Measurements from ENCODE around the gene PRKAG2.
A peak's percentile ranks its signal among the peaks of the same experiment; 100 is the strongest.
"Not testable (repeated sequence)": the region's sequence is repeated elsewhere in the genome, so short reads cannot be mapped to it uniquely, and the experiment has no call there.

The PRKAG2 gene

DNA sequence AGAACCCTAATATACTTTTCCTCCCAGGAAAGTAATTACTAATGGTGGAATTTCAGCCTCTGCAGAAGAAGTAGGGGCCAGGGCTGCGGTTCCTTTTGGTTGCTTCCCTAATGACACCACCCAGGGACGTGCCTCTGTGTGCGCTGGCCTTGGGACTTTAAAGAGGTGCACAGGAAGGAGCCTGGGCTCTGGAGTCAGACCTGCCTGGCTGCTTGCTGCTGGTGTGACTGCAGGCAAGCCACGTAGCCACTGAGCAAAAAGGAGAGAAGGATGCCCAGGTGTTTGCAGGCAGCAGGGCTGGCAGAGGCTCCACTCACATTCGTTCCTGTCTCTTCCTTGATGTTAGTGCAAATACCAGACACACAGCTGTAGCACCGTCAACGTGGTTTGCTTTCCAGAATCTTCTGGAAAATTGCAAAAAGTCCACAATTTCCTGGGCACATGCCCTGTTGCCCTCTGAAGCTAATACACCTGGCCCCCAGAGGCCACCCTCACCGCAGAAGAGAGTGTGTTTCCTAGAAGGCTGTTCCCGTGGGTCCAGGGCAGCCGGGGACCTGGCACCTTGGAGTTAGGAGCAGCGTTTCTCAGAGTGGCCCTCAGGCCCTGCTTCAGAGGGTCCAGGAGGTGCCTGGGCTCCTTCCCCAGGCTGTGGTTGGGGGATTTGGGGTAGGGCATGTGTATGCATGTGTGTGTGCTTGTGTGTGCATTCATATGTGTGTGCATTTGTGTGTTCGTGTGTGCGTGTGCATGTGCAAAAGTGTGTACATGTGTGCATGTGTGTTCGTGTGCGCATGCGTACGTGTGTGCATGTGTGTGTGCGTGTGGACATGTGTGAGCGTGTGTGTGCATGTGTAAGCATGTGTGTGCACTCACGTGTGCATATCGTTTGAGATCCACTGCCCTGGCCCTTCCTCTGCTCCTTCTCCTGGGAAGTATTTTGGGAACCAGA is 12.8 kb upstream of the PRKAG2 start:
- intact Hi-C loops (cut with DNase I), result no loop called here
- peak in 4 of 42 donors; percentile 6 to 32 (median 17) for DNase-seq

DNA sequence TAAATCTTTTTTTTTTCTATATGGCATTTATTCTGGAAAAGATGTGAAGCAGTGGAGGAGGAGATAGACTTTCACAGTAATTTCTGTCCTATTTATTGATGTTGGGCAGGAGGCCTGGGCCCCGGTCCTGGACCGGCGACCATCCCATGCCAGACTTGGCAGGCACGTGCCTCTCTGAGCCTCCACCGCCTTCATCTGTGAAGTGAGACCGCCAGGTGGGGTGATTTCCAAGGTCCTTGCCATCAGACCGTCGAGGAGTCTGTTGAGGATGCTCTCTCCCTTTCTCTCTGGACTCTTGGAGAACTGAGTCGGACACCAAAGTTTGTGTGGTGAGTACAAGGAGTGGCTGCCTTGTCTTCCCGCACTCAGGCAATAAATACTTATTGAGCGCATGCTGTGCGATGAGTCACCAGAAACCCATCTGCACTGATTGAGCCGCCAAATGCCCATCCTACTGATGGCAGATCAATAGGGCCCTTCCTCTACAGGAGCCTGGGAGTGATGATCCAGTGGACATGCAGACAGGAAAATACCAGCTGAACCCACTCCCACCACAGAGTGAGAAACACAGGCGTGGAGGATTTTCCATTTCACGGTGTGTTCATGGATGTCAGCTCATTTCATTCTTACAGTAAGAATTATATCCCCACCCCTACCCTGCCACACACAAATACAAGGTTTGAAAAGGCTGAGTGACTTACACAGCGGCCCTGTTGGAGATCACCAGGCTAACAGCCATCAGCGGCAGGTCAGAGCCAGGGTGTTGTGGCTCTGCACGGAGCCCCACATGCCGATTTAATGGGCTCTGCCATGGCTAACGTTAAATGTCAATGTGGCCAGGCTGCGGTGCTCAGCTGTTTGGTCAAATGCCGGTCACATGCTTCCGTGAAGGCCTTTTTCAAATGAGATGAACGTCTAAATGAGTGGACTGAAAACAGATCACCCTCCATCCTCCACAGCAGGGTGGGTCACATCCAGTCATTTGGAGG is 11.5 kb upstream of the PRKAG2 start:
- intact Hi-C loops (cut with DNase I), result no loop called here
- DNase-seq, result peak in 3 of 42 donors; percentile 10 to 33 (median 25)

DNA sequence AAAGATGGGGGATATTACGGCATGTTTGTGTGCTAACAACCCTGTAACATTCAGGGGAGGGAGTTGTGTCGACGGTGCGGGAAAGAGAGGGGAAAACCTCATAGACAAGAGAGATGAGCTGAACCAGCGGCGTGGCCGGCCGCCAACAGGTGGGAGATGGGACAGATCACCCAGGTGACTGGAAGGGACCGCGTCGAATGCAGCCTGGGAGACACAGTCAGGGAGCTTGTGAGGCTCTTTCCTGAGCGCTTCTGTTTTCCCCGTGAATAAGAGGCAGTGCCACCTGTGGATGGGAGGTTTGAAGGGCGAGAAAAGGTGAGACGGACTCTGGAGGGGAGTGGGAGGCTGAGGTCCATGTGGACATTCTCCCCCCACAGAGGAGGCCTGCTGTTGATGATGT is 9.9 kb upstream of the PRKAG2 start:
- intact Hi-C loops (cut with DNase I), result no loop called here
- peak in 2 of 42 donors; percentile 10 to 41 for DNase-seq

DNA sequence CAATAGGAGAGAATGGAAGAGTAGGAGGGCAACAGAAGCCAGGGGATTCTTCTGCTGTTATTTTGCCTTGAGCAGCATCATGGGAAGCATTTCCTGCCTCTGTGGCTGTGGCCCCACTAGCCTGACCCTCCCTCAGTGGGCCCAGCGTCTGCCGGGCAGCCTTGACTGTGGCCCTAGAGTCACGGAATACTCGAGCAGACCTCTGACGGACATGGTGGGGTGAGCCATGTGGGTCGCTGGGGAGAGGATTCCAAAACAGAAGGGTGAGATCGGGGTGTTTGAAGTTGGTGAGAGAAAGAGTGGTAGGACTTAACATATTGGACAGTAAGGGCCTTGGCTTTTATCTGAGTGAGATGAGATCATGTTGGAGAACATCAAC is 8.3 kb upstream of the PRKAG2 start:
- peak in 2 of 42 donors; percentile 1 to 9 for DNase-seq
- intact Hi-C loops (cut with DNase I), result no loop called here

DNA sequence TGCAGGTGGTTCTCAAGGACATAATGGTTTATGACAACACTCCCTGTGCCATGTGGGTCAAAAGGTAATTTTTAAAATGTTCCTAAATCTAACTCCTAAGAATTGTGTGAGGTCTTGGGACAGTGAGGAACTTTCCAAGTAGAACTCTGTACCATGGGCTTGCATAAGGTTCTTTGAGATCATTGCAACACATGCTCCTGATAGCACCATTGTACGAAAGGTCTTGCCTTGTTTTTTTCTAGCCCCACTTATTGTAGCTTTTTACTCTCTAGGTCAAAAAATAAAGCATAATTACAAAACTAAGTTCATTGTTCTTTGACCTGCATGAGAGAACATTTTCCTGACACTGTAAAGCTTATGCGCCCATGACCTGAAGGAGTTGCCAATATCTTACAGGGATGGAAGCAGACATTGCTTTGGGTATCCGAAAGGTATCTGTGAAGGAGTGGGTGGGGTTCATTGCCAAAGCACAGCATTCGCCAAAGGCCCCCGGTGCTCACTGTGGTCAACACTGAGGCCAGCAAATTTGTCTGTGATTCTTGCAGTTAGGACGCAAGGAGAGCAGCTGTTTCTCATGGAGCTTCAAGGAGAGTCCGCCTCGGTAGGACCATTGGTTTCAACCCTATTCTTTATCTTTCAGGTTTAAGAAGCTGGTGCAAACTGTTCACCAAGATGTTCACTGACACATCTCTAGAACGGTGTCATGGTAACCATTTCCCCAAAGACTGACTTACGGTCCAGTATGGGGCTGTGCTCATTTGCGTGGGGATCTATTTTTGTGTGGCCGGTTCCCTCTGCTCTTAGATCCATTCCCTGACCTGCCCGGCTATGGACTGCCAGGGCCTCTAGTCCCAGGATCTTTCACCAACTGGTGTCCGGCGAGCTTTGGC is 7.6 kb upstream of the PRKAG2 start:
- peak in 1 of 42 donors; percentile 11 for DNase-seq
- intact Hi-C loops (cut with DNase I), result no loop called here

DNA sequence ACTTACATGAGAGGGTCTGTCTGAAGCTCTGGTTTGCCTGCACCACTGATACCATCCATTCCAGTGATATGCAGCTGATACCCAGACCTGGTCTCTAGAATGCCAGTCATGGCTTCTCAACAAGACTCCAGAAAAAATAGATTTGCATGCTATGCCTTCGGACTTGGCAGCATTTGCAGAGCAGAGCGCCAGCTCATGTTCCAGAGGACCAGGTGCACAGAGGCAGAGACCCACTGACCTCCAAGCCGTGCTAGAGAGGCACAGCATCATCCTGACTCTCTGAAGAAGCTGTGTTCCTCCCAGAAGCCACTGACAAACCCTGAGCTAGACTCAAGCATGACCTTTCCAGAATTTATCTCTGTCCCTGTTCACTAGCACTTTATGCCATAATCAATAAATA is 6.9 kb upstream of the PRKAG2 start:
- intact Hi-C loops (cut with DNase I), result no loop called here
- DNase-seq, result peak in 4 of 42 donors; percentile 11 to 24 (median 20)

DNA sequence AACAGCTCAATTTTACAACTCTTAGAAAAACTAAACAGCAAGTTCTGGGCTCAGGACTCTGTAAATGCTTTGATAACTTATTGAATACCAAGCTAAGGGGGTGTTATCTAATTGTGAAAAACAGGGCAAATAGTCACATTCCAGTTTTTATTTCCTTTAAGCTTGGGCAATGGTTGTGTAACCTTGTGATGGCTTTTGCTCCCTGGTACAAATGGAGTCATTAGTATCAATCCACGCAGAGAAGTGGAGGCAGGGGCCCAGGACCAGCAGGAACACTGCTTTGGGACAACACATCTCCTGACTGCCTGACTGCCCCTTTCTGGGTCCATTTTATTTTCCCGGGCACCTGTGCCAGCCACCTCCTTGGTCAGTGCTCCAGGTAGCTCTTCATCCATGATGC is 5.8 kb upstream of the PRKAG2 start:
- DNase-seq, result peak in 1 of 42 donors; percentile 5
- intact Hi-C loops (cut with DNase I), result no loop called here

DNA sequence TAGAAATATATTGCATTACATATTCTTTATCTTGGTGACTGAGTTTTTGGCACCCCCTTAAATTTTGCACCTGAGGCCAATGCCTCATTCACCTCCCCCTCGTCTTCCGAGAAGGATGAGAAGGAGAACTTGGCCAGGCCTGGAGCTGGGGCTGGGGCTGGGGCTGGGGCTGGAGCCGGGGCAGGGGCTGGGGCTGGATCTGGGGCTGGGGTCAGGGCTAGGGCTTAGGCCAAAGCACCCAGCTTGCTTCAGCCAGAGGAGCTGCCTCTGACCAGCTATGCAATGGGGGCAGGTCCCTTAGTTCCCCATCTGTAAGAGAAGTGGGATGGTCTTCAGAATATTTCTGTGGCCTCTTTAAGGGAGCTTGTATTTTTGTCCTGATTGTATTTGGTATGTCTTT is 3.8 kb upstream of the PRKAG2 start:
- intact Hi-C loops (cut with DNase I), result no loop called here
- no peak for DNase-seq

DNA sequence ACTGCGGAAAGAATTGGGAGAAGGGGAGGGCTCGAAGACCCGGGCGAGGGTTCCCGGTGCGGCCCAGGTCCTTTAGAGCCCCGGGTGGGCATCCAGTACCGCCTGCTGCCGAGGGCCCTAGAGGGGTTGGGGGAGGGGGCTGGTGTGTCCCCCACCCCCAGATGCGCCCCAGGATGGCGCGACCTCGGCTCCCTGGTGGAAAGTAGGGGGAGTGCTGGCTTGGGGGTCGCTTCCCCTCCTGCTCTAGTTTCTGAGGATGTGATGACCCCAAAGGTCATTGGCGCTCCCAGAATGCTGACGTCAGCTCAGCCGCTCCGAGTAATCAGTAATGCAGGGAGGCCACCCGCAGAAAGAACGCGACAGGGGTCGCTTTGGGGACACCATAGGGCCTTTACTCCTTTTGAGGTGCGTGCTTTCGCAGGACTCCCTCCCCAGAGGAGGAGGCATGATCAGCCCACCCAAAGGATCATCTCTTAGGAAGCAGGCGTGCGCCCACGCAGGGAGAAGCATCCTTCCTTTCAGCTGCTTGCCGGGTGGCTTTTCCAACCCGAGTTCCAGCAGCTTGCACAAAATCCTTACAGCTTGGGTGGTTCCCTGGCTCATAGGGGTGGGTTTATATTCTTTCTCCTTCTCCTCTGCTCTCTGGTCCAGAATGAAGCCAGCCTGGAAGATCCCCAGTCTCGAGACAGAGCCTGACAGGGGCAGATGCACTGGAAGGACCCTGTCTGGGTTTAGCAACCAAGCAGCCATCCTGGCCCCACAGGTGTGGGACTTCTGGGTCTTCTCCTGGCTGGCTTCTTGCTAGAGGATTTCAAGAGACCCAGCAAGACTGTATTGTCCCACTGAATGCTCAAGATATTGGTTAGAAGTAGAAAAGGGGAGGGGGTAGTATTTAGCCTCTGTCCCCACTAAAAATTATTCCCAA is 1.3 kb upstream of the PRKAG2 start:
- intact Hi-C loops (cut with DNase I), result loop anchor here (5.0 to 10.0 kb wide), 2 partner anchors 54 to 93 kb away; no protein-coding TSS in a partner anchor
- DNase-seq, result peak in 40 of 42 donors; percentile 33 to 89 (median 70)

DNA sequence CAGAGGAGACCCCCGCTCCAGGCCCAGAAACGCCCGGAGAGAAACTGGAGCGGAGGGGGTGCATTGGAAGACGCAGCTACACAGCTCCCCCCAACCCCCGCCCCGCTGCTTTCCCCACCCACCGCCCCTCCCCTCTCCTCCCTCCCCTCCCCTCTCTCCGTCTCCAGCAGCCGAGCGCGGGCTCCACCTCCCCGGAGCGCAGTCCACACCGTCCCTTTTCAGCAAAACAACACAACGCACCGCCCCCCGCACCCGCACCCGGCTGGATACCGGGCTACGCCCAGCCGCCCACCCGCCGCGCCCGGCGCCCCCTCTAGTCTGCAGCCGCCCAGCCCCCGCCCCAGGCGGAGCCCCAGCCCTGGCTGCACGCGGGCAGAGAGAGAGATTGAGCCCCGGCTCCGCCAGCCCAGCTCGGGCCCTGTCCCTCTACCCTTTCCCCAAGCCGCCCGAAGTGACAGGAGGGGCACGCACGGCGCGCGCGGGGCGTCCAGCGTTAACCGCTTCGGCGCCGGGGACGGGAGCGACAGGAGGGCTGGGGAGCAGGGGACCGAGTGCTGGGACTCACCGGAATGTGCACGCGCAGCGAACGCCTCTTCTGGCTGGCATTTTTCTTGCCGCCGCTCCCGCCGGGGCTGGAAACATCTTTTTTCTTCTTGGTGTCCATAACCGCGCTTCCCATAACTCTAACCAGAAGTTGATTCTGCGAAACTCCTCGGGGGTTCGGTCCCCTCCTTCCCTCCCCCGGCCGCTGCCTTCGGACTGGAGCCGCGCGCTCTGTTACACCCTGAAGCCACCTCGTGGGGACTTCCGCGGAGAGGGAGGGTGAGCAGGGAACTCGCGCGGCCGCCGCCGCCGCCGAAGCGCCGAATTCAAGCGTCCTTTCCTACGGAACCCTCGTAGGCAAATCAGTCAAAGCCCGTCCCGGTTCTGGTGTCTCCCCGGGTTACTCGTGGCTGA is 695 bp downstream of the PRKAG2 start:
- intact Hi-C loops (cut with DNase I), result loop anchor here (5.0 to 10.0 kb wide), 2 partner anchors 56 to 91 kb away; no protein-coding TSS in a partner anchor
- DNase-seq, result peak in 40 of 42 donors; percentile 38 to 85 (median 74)

DNA sequence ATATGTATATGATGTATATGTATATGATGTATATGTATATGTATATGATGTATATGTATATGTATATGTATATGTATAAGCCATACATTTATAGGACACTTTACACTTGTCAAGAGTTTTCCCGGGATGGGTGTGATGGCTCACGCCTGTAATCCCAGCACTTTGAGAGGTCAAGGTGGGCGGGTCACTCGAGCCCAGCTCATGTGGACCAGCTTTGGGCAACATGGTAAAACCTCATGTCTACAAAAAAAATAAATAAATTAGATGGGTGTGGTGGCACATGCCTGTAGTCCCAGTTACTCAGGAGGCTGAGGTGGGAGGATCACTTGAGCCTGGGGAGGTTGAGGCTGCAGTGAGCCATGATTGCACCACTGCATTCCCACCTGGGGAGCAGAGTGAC is 2.4 kb downstream of the PRKAG2 start:
- DNase-seq, result not testable (repeated sequence)
- intact Hi-C loops (cut with DNase I), result loop anchor here (10.0 kb wide), 1 partner anchor 90 kb away; no protein-coding TSS in a partner anchor

DNA sequence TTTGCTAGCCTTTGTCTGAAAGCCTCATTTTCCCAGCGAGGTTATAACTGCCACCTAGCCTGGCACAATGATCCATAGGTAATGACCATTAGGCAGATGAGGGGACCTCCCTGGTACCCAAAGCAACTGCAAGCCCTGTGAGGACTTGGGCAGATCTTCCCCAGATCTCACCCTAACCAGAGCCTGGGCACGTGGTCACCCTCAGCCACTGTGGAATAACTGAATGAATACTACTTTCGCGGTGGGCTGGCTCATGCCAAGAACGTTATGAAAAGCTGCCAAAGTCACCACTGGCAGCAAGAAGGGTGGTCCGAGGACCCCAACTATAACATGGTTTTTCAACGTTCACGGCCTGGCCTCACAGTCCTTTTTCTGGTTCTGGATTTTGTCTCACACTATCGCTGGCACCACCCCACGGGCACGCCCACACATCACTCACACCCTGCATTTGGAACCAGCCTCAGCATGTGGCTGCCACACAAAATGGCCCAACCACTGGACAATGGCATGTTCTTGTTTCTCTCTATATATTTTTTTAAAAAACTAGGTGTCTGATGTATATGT is 3.4 kb downstream of the PRKAG2 start:
- intact Hi-C loops (cut with DNase I), result loop anchor here (10.0 kb wide), 1 partner anchor 89 kb away; no protein-coding TSS in a partner anchor
- DNase-seq, result no peak

DNA sequence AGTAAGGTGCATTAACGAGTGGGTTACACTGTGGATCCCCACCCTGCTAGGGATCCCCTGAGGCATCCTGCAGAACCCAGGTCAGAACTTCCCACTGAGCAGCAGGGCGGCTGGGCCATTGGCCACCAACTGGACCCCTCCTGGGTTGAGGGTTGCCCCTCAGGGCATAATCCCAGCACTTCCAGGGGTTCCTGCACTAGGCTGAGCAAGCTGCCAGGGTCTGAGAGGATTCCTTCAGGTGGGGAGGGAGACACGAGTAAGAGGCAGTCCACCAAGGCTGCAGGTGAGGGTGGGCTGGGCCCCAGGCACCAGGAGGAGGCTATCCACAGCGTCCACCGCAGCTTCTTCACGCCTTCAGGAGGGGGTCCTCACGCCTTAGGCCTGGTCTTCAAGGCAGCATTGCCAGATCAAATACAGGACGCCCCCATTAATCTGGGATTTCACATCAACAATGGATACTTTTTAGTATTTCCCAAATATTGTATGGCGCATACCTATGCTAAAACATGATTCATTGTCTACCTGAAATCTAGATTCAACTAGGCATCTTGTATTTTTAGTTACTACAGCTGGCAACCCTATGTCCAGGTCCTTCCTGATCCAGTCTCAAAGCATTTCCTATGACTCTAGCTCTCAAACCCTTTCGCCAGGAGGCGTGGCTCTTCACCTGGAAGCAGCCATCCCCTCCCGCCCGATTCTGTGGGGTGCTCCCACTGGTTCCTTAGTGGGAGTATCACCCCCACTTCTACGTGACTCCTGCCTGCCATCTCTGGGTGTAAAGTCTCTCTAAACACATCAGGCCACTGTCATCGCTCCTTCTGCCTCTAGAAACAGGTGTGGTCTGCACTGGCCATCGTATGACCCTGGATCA is 4.1 kb downstream of the PRKAG2 start:
- intact Hi-C loops (cut with DNase I), result loop anchor here (10.0 kb wide), 1 partner anchor 88 kb away; no protein-coding TSS in a partner anchor

DNA sequence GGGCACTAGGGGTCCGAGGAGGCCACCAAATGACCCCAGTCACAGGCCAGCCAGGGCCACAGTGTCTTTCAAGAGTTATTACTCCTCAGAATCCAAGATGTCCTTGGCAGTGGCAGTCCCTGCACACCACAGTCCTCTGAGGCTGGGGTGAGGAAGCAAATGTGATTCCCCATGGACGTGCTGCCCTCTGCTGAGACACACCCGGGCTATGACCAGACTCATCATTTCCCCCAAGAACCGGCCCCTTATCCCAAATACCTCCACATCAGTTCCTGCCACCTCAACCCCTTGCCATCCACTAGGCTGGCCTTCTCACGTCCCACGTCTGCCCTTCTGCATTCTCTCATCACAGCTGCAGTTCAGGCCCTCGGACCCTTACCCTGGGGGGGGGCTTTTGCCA is 5.0 kb downstream of the PRKAG2 start:
- intact Hi-C loops (cut with DNase I), result loop anchor here (10.0 kb wide), 1 partner anchor 87 kb away; no protein-coding TSS in a partner anchor
- DNase-seq, result no peak

More for the DNA sequence above, 4.1 kb downstream of the PRKAG2 start:
- no peak for DNase-seq
